Fibroblast of lung (primary cell): Measurements from ENCODE around the gene RANBP3. TPM values are rescaled to one million over a fixed set of nuclear protein-coding genes. Genes with fewer than 3 reads are reported as not detected.

Source experiments
- DNase-seq, 2 donors: peaks; one replicate each; pipeline versions ENCODE4 v3.0.0 to v3.0.0-alpha.2; 2010; ENCODE audit warnings: low read depth in 2 of 2
- H2AFZ ChIP-seq: 2 replicates; pipeline ENCODE4 v1.5.1; 2012; ENCODE audit warnings: low read length, control low read depth, inconsistent platforms
- H3K27ac ChIP-seq: 2 replicates; pipeline ENCODE4 v1.5.1; 2011; ENCODE audit warnings: low read length, control low read depth; ENCODE audit not compliant: insufficient read depth
- H3K27me3 ChIP-seq: 2 replicates; pipeline ENCODE4 v1.5.1; 2011; ENCODE audit warnings: mild to moderate bottlenecking, low read length; ENCODE audit not compliant: control insufficient read depth, insufficient read depth
- H3K36me3 ChIP-seq: 2 replicates; pipeline ENCODE4 v1.5.1; 2011; ENCODE audit warnings: low read length; ENCODE audit not compliant: control insufficient read depth, insufficient read depth
- H3K4me1 ChIP-seq: 2 replicates; pipeline ENCODE4 v1.5.1; 2011; ENCODE audit warnings: low read length; ENCODE audit not compliant: control insufficient read depth, insufficient read depth; ENCODE audit errors: extremely low read depth
- H3K4me2 ChIP-seq: 2 replicates; pipeline ENCODE4 v1.5.1; 2011; ENCODE audit warnings: low read length, control low read depth; ENCODE audit not compliant: insufficient read depth; ENCODE audit errors: extremely low read depth
- H3K4me3 ChIP-seq, 4 experiments: fragments of 200-600 bp in 1 of 4; sonication (generic) in 1 of 4; replicated peaks in 1 of 4; 2 replicates each; pipeline ENCODE4 v1.5.1; 2011 to 2016; ENCODE audit warnings: low read length in 4 of 4, low read depth in 3 of 4, mild to moderate bottlenecking in 3 of 4, control low read depth in 2 of 4, inconsistent platforms in 1 of 4, mixed read lengths in 1 of 4; ENCODE audit not compliant: insufficient read depth in 1 of 4; ENCODE audit errors: control extremely low read depth in 1 of 4
- H3K79me2 ChIP-seq: 2 replicates; pipeline ENCODE4 v1.5.1; 2012; ENCODE audit warnings: mild to moderate bottlenecking, low read length, inconsistent platforms; ENCODE audit not compliant: control insufficient read depth, insufficient read depth
- H3K9ac ChIP-seq: 2 replicates; pipeline ENCODE4 v1.5.1; 2011; ENCODE audit warnings: mild to moderate bottlenecking, low read length, control low read depth; ENCODE audit not compliant: insufficient read depth
- H3K9me3 ChIP-seq: 2 replicates; pipeline ENCODE4 v1.5.1; 2012; ENCODE audit warnings: low read depth, low read length; ENCODE audit not compliant: control insufficient read depth, insufficient read depth
- H4K20me1 ChIP-seq: 2 replicates; pipeline ENCODE4 v1.5.1; 2011; ENCODE audit warnings: low read length; ENCODE audit not compliant: control insufficient read depth, insufficient read depth; ENCODE audit errors: extremely low read depth
- CTCF ChIP-seq, 2 donors: IDR thresholded peaks in 1 of 2; conservative IDR thresholded peaks in 1 of 2; 1 replicate in 1 of 2; 2 replicates in 1 of 2; pipeline ENCODE4 v1.5.1; 2011 to 2012; ENCODE audit warnings: low read length in 2 of 2, control low read depth in 1 of 2, inconsistent platforms in 1 of 2, low read depth in 1 of 2, mild to moderate bottlenecking in 1 of 2
- EZH2 ChIP-seq: IDR thresholded peaks from 2 replicates; pipeline ENCODE4 v1.5.1; 2012; ENCODE audit warnings: low read length, control low read depth, mild to moderate bottlenecking; ENCODE audit errors: missing control alignments
- polyA plus RNA-seq, 2 donors: library from polyadenylated mRNA; depleted of rRNA in 1 of 2; stranded (reverse) in 1 of 2; unstranded in 1 of 2; fragments of >200 nt; gene quantifications; 2 replicates each; pipeline ENCODE4 v1.2.1, GENCODE V29; 2011 to 2012; ENCODE audit warnings: missing spikeins in 1 of 2
- total RNA-seq: library from RNA; depleted of rRNA; stranded (reverse); fragments of >200 nt; gene quantifications from 2 replicates; pipeline ENCODE4 v1.2.1, GENCODE V29; 2014

The RANBP3 gene
- total and polyA plus RNA-seq, 2 donors (not counting 1 experiment from before 2014, with no cell fraction given) = 39.8 to 59.4 TPM

DNA sequence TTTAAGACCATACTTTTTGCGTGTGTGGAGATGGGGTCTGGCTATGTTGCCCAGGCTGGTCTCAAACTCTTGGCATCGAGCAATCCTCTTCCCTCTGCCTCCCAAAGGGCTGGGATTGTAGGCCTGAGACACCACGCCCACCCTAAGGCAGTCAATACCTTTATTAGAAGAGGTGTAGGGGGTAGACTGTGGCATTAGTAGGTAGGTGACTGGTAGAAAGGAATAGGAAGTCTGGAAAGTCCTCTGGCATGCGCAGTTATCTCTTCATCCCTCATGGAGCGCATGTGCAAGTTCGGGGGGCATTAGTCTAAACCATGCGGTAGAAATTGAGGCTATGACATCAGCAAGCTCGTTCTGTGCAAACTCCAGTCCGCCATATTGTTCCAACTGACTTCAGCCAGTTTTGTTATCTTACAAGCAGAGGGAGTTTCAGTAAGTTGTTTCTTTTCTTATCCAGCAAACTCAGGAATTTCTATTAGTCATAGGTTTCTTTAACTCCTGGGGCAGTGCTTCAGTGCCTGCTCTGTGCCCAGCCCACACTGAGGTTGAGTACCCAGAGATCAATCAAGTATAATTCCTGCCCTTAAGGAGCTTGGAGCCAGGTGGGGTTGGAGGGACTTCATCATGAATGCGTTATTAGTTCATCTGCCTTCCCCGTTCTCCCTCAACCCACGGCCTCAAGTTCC is 7.3 kb upstream of the RANBP3 start:
- Histone ChIP-seq H3K4me3 (no peak overlapping the region), H4K20me1 (no peaks in the 10 kb centered on the region), H3K9me3 (no peaks in the 10 kb centered on the region), H3K27me3 (no peaks in the 10 kb centered on the region), H3K4me1 (peaks cover 8% of the 10 kb centered on the region), H3K79me2 (no peaks in the 10 kb centered on the region), H2AFZ (no peak overlapping the region), H3K4me2 (no peak overlapping the region), H3K27ac (no peak overlapping the region), H3K9ac (no peak overlapping the region), H3K36me3 (no peaks in the 10 kb centered on the region)
- DNase-seq = peak; percentile 38 to 73
- TF ChIP-seq CTCF (conservative IDR thresholded peaks at IDR 0.05 in 1 of 2, IDR thresholded peaks at IDR 0.05 in 1 of 2; ENCODE audit: low read depth in 1 of 2, low read length in 2 of 2) (no peak), EZH2 (no peak)

DNA sequence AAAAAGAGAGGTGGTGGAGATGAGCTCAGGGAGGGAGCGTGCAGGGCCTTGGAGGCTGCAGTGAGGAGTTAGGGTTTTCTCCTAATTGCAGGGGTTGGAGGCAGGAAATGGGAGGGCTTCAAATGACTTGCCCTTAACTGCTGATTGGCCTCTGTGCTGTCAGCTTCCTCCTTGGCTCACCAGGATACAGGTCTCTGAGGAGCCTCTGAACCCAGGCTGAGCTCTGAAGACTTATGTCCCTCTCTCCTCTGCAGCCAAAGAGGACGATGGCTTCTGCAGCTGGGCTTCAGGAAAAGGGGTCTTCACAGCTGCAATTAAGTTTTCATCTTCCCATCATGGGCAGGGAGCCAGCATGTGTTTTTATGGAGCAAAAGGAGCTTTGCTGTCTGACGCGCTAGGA is 6.7 kb upstream of the RANBP3 start:
- Histone ChIP-seq H3K36me3 (no peaks in the 10 kb centered on the region), H3K9me3 (no peaks in the 10 kb centered on the region), H3K4me3 (no peak overlapping the region), H3K27ac (no peak overlapping the region), H3K9ac (no peak overlapping the region), H3K4me2 (no peak overlapping the region), H3K4me1 (peaks cover 10% of the 10 kb centered on the region), H4K20me1 (no peaks in the 10 kb centered on the region), H3K79me2 (no peaks in the 10 kb centered on the region), H3K27me3 (no peaks in the 10 kb centered on the region), H2AFZ (no peak overlapping the region)
- DNase-seq = no peak
- no peak for TF ChIP-seq EZH2
- no peak for TF ChIP-seq CTCF (conservative IDR thresholded peaks at IDR 0.05 in 1 of 2, IDR thresholded peaks at IDR 0.05 in 1 of 2; ENCODE audit: low read depth in 1 of 2, low read length in 2 of 2)

- Histone ChIP-seq H3K9ac (no peak overlapping the region), H3K27me3 (no peaks in the 10 kb centered on the region), H3K9me3 (no peaks in the 10 kb centered on the region), H4K20me1 (no peaks in the 10 kb centered on the region), H3K4me1 (peaks cover 12% of the 10 kb centered on the region), H2AFZ (no peak overlapping the region), H3K79me2 (peaks cover 7% of the 10 kb centered on the region), H3K4me3 (no peak overlapping the region), H3K36me3 (no peaks in the 10 kb centered on the region), H3K4me2 (no peak overlapping the region), H3K27ac (no peak overlapping the region)
- TF ChIP-seq EZH2 (no peak), CTCF (conservative IDR thresholded peaks at IDR 0.05 in 1 of 2, IDR thresholded peaks at IDR 0.05 in 1 of 2; ENCODE audit: low read depth in 1 of 2, low read length in 2 of 2) (no peak)
- peak in 1 of 2 donors; percentile 50 for DNase-seq
Observed at GRCh38 chr19:5983367-5983955, 5.5 kb upstream of the RANBP3 start.
